IPS-18a (cell line): ENCODE measurements around the gene SCYGR4.
"Not testable (repeated sequence)": the region's sequence is repeated elsewhere in the genome, so short reads cannot be mapped to it uniquely, and the experiment has no call there.

Experiments
- H3K27ac ChIP-seq: one replicate; pipeline ENCODE4 v1.5.1; 2013; ENCODE audit warnings: low read length
- H3K27me3 ChIP-seq: one replicate; pipeline ENCODE4 v1.6.1; 2013; ENCODE audit warnings: mild to moderate bottlenecking, low read length; ENCODE audit not compliant: control insufficient read depth, insufficient read depth
- H3K36me3 ChIP-seq: one replicate; pipeline ENCODE4 v1.6.1; 2013; ENCODE audit warnings: low read depth, low read length; ENCODE audit not compliant: control insufficient read depth
- H3K4me1 ChIP-seq: one replicate; pipeline ENCODE4 v1.6.1; 2013; ENCODE audit warnings: low read depth, low read length; ENCODE audit not compliant: control insufficient read depth
- H3K4me3 ChIP-seq: one replicate; pipeline ENCODE4 v1.5.1; 2013; ENCODE audit warnings: low read length
- H3K9ac ChIP-seq: one replicate; pipeline ENCODE4 v1.6.1; 2013; ENCODE audit warnings: mild to moderate bottlenecking, low read length, moderate library complexity
- H3K9me3 ChIP-seq: one replicate; pipeline ENCODE4 v1.6.1; 2013; ENCODE audit warnings: low read depth, low read length; ENCODE audit not compliant: control insufficient read depth

Gene SCYGR4

DNA sequence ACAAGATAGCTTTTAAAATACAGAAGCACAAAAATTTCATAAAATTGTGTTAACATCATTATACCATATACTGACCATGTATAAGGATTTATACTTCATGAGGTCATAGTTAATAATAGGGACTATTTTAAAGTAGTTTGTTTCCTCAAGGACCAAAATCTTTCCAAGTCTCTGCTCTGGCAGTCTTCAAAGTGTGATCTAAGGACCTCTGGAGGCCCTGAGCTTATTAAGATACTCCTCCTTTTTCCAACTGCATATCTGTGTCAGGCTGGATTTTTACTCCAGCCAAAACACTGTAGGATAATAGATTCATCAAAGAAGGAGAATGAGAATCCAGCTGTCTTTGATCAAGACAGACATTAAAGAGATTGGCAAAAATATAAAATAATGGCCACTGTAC, 20.3 kb upstream of the SCYGR4 start:
- Histone ChIP-seq H3K27ac (no peak overlapping the region), H3K36me3 (no peaks in the 10 kb centered on the region), H3K4me3 (no peak overlapping the region), H3K4me1 (no peaks in the 10 kb centered on the region), H3K9me3 (no peaks in the 10 kb centered on the region), H3K27me3 (no peaks in the 10 kb centered on the region), H3K9ac (no peak overlapping the region)

GRCh38 chr2:227597998-227598397, 19.3 kb upstream of the SCYGR4 start:
- no peaks in the 10 kb centered on the region for H3K4me1 ChIP-seq
- no peak overlapping the region for H3K27ac ChIP-seq
- no peak overlapping the region for H3K4me3 ChIP-seq
- H3K9me3 ChIP-seq: no peaks in the 10 kb centered on the region
- H3K9ac ChIP-seq: no peak overlapping the region
- H3K27me3 ChIP-seq: no peaks in the 10 kb centered on the region
- H3K36me3 ChIP-seq: no peaks in the 10 kb centered on the region

GRCh38 chr2:227598835-227599503, 18.3 kb upstream of the SCYGR4 start, which contains the start of gene SCYGR2:
Gene SCYGR2, plus strand, starts transcription at chr2:227598893. Its CDS starts 0 bp downstream, at chr2:227598893.
- H3K36me3 ChIP-seq, H3K27ac ChIP-seq, H3K4me3 ChIP-seq, H3K4me1 ChIP-seq, H3K9me3 ChIP-seq, H3K27me3 ChIP-seq, H3K9ac ChIP-seq: not testable (repeated sequence)

GRCh38 chr2:227602358-227602757, 14.9 kb upstream of the SCYGR4 start:
- no peak overlapping the region for H3K27ac ChIP-seq
- H3K4me1 ChIP-seq: no peaks in the 10 kb centered on the region
- no peaks in the 10 kb centered on the region for H3K9me3 ChIP-seq
- H3K27me3 ChIP-seq: no peaks in the 10 kb centered on the region
- H3K9ac ChIP-seq: no peak overlapping the region
- no peak overlapping the region for H3K4me3 ChIP-seq
- no peaks in the 10 kb centered on the region for H3K36me3 ChIP-seq

- H3K36me3 ChIP-seq: no peaks in the 10 kb centered on the region
- no peaks in the 10 kb centered on the region for H3K9me3 ChIP-seq
- no peak overlapping the region for H3K27ac ChIP-seq
- no peaks in the 10 kb centered on the region for H3K4me1 ChIP-seq
- no peak overlapping the region for H3K9ac ChIP-seq
- no peaks in the 10 kb centered on the region for H3K27me3 ChIP-seq
- H3K4me3 ChIP-seq: no peak overlapping the region
Measured at GRCh38 chr2:227606476-227606875, 10.8 kb upstream of the SCYGR4 start.

GRCh38 chr2:227607941-227608340, 9.4 kb upstream of the SCYGR4 start:
- Histone ChIP-seq H3K27me3 (no peaks in the 10 kb centered on the region), H3K9me3 (no peaks in the 10 kb centered on the region), H3K9ac (no peak overlapping the region), H3K4me1 (no peaks in the 10 kb centered on the region), H3K4me3 (no peak overlapping the region), H3K36me3 (no peaks in the 10 kb centered on the region), H3K27ac (no peak overlapping the region)

- no peaks in the 10 kb centered on the region for H3K36me3 ChIP-seq
- H3K9ac ChIP-seq: no peak overlapping the region
- no peaks in the 10 kb centered on the region for H3K4me1 ChIP-seq
- no peaks in the 10 kb centered on the region for H3K27me3 ChIP-seq
- H3K27ac ChIP-seq: no peak overlapping the region
- H3K9me3 ChIP-seq: no peaks in the 10 kb centered on the region
- H3K4me3 ChIP-seq: no peak overlapping the region
Measured at GRCh38 chr2:227608561-227609338, 8.5 kb upstream of the SCYGR4 start.

GRCh38 chr2:227610123-227610522, 7.2 kb upstream of the SCYGR4 start:
- Histone ChIP-seq H3K9me3 (no peaks in the 10 kb centered on the region), H3K4me3 (no peak overlapping the region), H3K9ac (no peak overlapping the region), H3K4me1 (no peaks in the 10 kb centered on the region), H3K36me3 (no peaks in the 10 kb centered on the region), H3K27ac (no peak overlapping the region), H3K27me3 (no peaks in the 10 kb centered on the region)

- Histone ChIP-seq H3K9me3 (no peaks in the 10 kb centered on the region), H3K4me1 (peaks cover 11% of the 10 kb centered on the region), H3K36me3 (no peaks in the 10 kb centered on the region), H3K9ac (no peak overlapping the region), H3K4me3 (no peak overlapping the region), H3K27ac (no peak overlapping the region), H3K27me3 (no peaks in the 10 kb centered on the region)
Measured at GRCh38 chr2:227612546-227613271, 4.6 kb upstream of the SCYGR4 start.

DNA sequence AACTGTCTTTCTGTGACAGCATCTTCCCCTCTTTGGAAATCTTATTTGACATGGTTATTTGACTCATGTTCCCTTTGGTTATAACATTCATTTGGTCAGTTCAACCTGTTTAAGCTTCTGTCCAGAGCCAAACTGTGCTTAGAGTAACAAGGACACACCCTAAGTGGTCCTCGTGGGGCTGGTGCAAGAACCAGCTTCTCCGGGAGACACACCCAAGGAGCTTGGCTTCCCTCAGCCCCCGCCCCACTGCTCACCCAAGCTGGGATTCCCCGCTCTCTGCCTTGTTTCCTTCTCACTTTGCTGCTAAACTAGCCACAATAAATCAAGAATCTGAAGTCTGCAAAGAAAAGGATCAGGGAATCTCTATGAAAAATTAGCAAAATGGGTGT, 4.0 kb upstream of the SCYGR4 start:
- H3K9me3 ChIP-seq: no peaks in the 10 kb centered on the region
- H3K4me3 ChIP-seq: no peak overlapping the region
- peaks cover 11% of the 10 kb centered on the region for H3K4me1 ChIP-seq

DNA sequence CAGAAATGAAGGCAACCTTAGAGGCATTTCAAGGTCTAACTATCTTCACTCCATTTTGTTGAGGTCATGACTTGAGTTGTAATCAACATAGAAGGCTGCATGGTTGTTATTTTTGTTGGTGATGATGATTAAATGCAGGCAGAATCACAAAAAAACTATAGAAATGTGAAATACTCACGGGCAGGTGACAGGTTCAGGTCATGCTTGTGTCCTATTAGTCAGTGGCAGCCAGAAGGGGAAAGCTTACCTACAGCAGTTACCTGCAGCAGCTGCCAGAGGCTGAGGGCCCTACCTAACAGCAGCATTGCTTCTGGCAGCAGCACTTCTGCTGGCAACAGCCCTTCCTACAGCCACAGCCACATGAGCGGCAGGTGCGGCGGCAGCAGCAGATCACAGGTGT, 3.1 kb upstream of the SCYGR4 start:
- H3K27me3 ChIP-seq: no peaks in the 10 kb centered on the region
- H3K4me3 ChIP-seq: no peak overlapping the region
- no peaks in the 10 kb centered on the region for H3K36me3 ChIP-seq
- no peak overlapping the region for H3K27ac ChIP-seq
- no peak overlapping the region for H3K9ac ChIP-seq
- peaks cover 11% of the 10 kb centered on the region for H3K4me1 ChIP-seq
- no peaks in the 10 kb centered on the region for H3K9me3 ChIP-seq

More for the DNA sequence above, 4.0 kb upstream of the SCYGR4 start:
- H3K27me3 ChIP-seq: no peaks in the 10 kb centered on the region
- H3K9ac ChIP-seq: no peak overlapping the region
- H3K27ac ChIP-seq: no peak overlapping the region
- no peaks in the 10 kb centered on the region for H3K36me3 ChIP-seq
